K562 (cell line): Measurements from ENCODE around the gene AGPAT1. TPM values are rescaled to one million over a fixed set of nuclear protein-coding genes. Genes with fewer than 3 reads are reported as not detected.
A peak's percentile ranks its signal among the peaks of the same experiment; 100 is the strongest.

Source experiments
- CREB5 ChIP-seq: fragments of 250-450 bp; sonication (Bioruptor Pico); IDR thresholded peaks from 2 replicates; pipeline ENCODE4 v1.5.0; 2020; ENCODE audit warnings: mild to moderate bottlenecking
- DACH1 ChIP-seq: fragments of 450-650 bp; IDR thresholded peaks from 2 replicates; pipeline ENCODE4 v1.6.1; 2018; ENCODE audit not compliant: partially characterized antibody
- DMBX1 ChIP-seq: fragments of 250-450 bp; sonication (Bioruptor Pico); IDR thresholded peaks from 2 replicates; pipeline ENCODE4 v1.8.0; 2022; ENCODE audit warnings: inconsistent platforms, mild to moderate bottlenecking, moderate library complexity, borderline replicate concordance
- E2F3 ChIP-seq: fragments of 250-450 bp; sonication (Bioruptor Pico); IDR thresholded peaks from 2 replicates; pipeline ENCODE4 v1.4.0; 2020; ENCODE audit warnings: mild to moderate bottlenecking
- FOXP1 ChIP-seq: sonication (generic); formaldehyde crosslinking; IDR thresholded peaks from 2 replicates; pipeline ENCODE4 v1.8.0; 2022; ENCODE audit warnings: mild to moderate bottlenecking, missing genetic modification reagents
- GMEB1 ChIP-seq: fragments of 250-450 bp; sonication (Bioruptor Pico); IDR thresholded peaks from 2 replicates; pipeline ENCODE4 v1.4.0; 2020; ENCODE audit warnings: mild to moderate bottlenecking
- HIVEP1 ChIP-seq: fragments of 250-450 bp; sonication (Bioruptor Pico); IDR thresholded peaks from 2 replicates; pipeline ENCODE4 v1.4.0; 2020; ENCODE audit warnings: mild to moderate bottlenecking
- KAT8 ChIP-seq: fragments of 450-650 bp; IDR thresholded peaks from 2 replicates; pipeline ENCODE4 v1.6.1; 2016; ENCODE audit warnings: low read depth, mild to moderate bottlenecking
- MTA1 ChIP-seq: fragments of 450-650 bp; IDR thresholded peaks from 2 replicates; pipeline ENCODE4 v1.6.1; 2017; ENCODE audit warnings: borderline replicate concordance
- MTA2 ChIP-seq: fragments of 450-650 bp; IDR thresholded peaks from 2 replicates; pipeline ENCODE4 v1.6.1; 2016; ENCODE audit warnings: low read depth
- NBN ChIP-seq: fragments of 450-650 bp; IDR thresholded peaks from 2 replicates; pipeline ENCODE4 v1.6.1; 2016; ENCODE audit warnings: low read depth, mild to moderate bottlenecking
- NCOA6 ChIP-seq: fragments of 450-650 bp; IDR thresholded peaks from 2 replicates; pipeline ENCODE4 v1.6.1; 2017; ENCODE audit warnings: mild to moderate bottlenecking
- NR2C2 ChIP-seq, 2 experiments: fragments of 200-800 bp in 1 of 2; sonication (Bioruptor generic) in 1 of 2; sonication (generic) in 1 of 2; formaldehyde crosslinking in 1 of 2; IDR thresholded peaks; 2 replicates each; pipeline versions ENCODE4 v1.6.1 to v1.8.0; 2016 to 2022; ENCODE audit warnings: mild to moderate bottlenecking in 1 of 2, missing compliant biosample characterization in 1 of 2, missing genetic modification characterization in 1 of 2, missing genetic modification reagents in 1 of 2
- PHF21A ChIP-seq: fragments of 450-650 bp; IDR thresholded peaks from 2 replicates; pipeline ENCODE4 v1.6.1; 2017; ENCODE audit warnings: low read depth, borderline replicate concordance
- SMAD1 ChIP-seq: fragments of 150-350 bp; IDR thresholded peaks from 2 replicates; pipeline ENCODE4 v1.6.1; 2014; ENCODE audit warnings: low read length, low read depth; ENCODE audit not compliant: partially characterized antibody
- SOX6 ChIP-seq: fragments of 450-650 bp; IDR thresholded peaks from 2 replicates; pipeline ENCODE4 v1.6.1; 2014; ENCODE audit warnings: mild to moderate bottlenecking
- TRIM25 ChIP-seq: fragments of 450-650 bp; IDR thresholded peaks from 2 replicates; pipeline ENCODE4 v1.7.0; 2016; ENCODE audit warnings: borderline replicate concordance
- ZBTB33 ChIP-seq: sonication (generic); formaldehyde crosslinking; IDR thresholded peaks from 2 replicates; pipeline ENCODE4 v1.8.1; 2023; ENCODE audit warnings: mild to moderate bottlenecking, missing genetic modification reagents
- ZNF263 ChIP-seq: sonication (generic); formaldehyde crosslinking; IDR thresholded peaks from 2 replicates; pipeline ENCODE4 v1.8.0; 2022; ENCODE audit warnings: mild to moderate bottlenecking, missing genetic modification reagents, borderline replicate concordance
- ZNF395 ChIP-seq: fragments of 200-800 bp; sonication (Bioruptor generic); IDR thresholded peaks from 2 replicates; pipeline ENCODE4 v1.6.1; 2017; ENCODE audit warnings: missing genetic modification characterization, missing compliant biosample characterization
- polyA plus RNA-seq, 8 experiments: library from polyadenylated mRNA; depleted of rRNA in 4 of 8; stranded (reverse) in 5 of 8; unstranded in 3 of 8; fragments of >200 nt; fragmentation: Nextera tagmentation in 2 of 8; fragmentation: Illumina TruSeq in 1 of 8; extraction: Ambion mirVana in 2 of 8; extraction: Trizol in 1 of 8; gene quantifications; 2 replicates each; pipeline versions ENCODE4 v1.2.1 to v1.2.3, GENCODE V29; 2011 to 2014; ENCODE audit warnings: inconsistent platforms in 1 of 8, missing spikeins in 1 of 8
- total RNA-seq, 7 experiments: library from RNA; depleted of rRNA in 6 of 7; stranded (reverse); fragments of >200 nt in 6 of 7; fragmentation: Illumina TruSeq in 2 of 7; extraction: Trizol in 2 of 7; gene quantifications; 2 replicates each; pipeline versions ENCODE4 v1.2.1 to v1.2.3, GENCODE V29; 2011 to 2021; ENCODE audit warnings: low replicate concordance in 1 of 7

AGPAT1 gene
- total and polyA plus RNA-seq, 9 of the 15 experiments (the other 6 are each of a cell fraction or from before 2014, with no cell fraction given) = 37.9 to 176 (median 69.4) TPM

- TF ChIP-seq GMEB1 (CRISPR knock-in tag) = no peak
- peak; percentile 94 for TF ChIP-seq SMAD1
- peak; percentile 96 for TF ChIP-seq ZNF395 (CRISPR knock-in tag)
- TF ChIP-seq NCOA6 = no peak
- TF ChIP-seq DMBX1 (CRISPR knock-in tag) = peak; percentile 94
- TF ChIP-seq SOX6 = peak; percentile 99
- TF ChIP-seq NR2C2 (CRISPR knock-in tag; IDR thresholded peaks at IDR 0.05) = no peak
- TF ChIP-seq NR2C2 (tag; IDR thresholded peaks at IDR 0.05) = no peak
- 0 out of 2 replicates have a peak, but pooled peaks have one; percentile 34 for TF ChIP-seq E2F3
- peak; percentile 95; the same call in 1 of the 2 replicates for TF ChIP-seq TRIM25
- peak; percentile 100 for TF ChIP-seq MTA2
- peak; percentile 91 for TF ChIP-seq MTA1
- peak; percentile 59; the same call in 1 of the 2 replicates for TF ChIP-seq FOXP1
- peak; percentile 87 for TF ChIP-seq NBN
- TF ChIP-seq KAT8 = 0 out of 2 replicates have a peak, but pooled peaks have one; percentile 19
- no peak for TF ChIP-seq ZBTB33
- TF ChIP-seq HIVEP1 (CRISPR knock-in tag) = peak; percentile 41; the same call in 1 of the 2 replicates
- TF ChIP-seq CREB5 = no peak
- no peak for TF ChIP-seq DACH1
- no peak; the same call in 1 of the 2 replicates for TF ChIP-seq ZNF263
- TF ChIP-seq PHF21A = peak; percentile 57; the same call in 1 of the 2 replicates
Measured at GRCh38 chr6:32131439-32131948, 44.4 kb downstream of the AGPAT1 start (continued).
